GM21390 (cell line): ENCODE data around the gene MTX1.
"Not testable (repeated sequence)": the region's sequence is repeated elsewhere in the genome, so short reads cannot be mapped to it uniquely, and the experiment has no call there.

ENCODE experiments used
- ATAC-seq: cut with Tn5 transposase; IDR thresholded peaks from one replicate; pipeline ENCODE4 v1.9.1; 2021; ENCODE audit not compliant: unreplicated experiment

Gene MTX1

GRCh38 chr1:155186794-155187455 is 21.6 kb upstream of the MTX1 start:
- ATAC-seq: no peak

- no peak for ATAC-seq
Measured at GRCh38 chr1:155187456-155187891, 21.0 kb upstream of the MTX1 start.

- no peak for ATAC-seq
Measured at GRCh38 chr1:155188268-155188667, 20.2 kb upstream of the MTX1 start.

GRCh38 chr1:155189926-155190325 is 18.6 kb upstream of the MTX1 start:
- ATAC-seq: not testable (repeated sequence)

- ATAC-seq: no peak
Measured at GRCh38 chr1:155191904-155192303, 16.6 kb upstream of the MTX1 start.

GRCh38 chr1:155192346-155193274 is 15.9 kb upstream of the MTX1 start:
- ATAC-seq: no peak

- peak; percentile 67 for ATAC-seq
Measured at GRCh38 chr1:155193275-155193990, 15.1 kb upstream of the MTX1 start.

- ATAC-seq: not testable (repeated sequence)
Measured at GRCh38 chr1:155193991-155194240, 14.6 kb upstream of the MTX1 start.

GRCh38 chr1:155195201-155196102 is 13.0 kb upstream of the MTX1 start:
- no peak for ATAC-seq

GRCh38 chr1:155196103-155196892 is 12.2 kb upstream of the MTX1 start:
- ATAC-seq: no peak

GRCh38 chr1:155196893-155197638 is 11.4 kb upstream of the MTX1 start:
- ATAC-seq: no peak

GRCh38 chr1:155197901-155198546 is 10.5 kb upstream of the MTX1 start:
- no peak for ATAC-seq

GRCh38 chr1:155198547-155198906 is 10.0 kb upstream of the MTX1 start:
- ATAC-seq: no peak

GRCh38 chr1:155199792-155200191 is 8.7 kb upstream of the MTX1 start:
- no peak for ATAC-seq

- ATAC-seq: no peak
Measured at GRCh38 chr1:155200920-155201319, 7.6 kb upstream of the MTX1 start.

- no peak for ATAC-seq
Measured at GRCh38 chr1:155202198-155202597, 6.3 kb upstream of the MTX1 start.

GRCh38 chr1:155202731-155203515 is 5.6 kb upstream of the MTX1 start:
- no peak for ATAC-seq

- no peak for ATAC-seq
Measured at GRCh38 chr1:155205035-155205434, 3.5 kb upstream of the MTX1 start.
